Stimulated activated CD4-positive, alpha-beta T cell treated with anti-CD3 and anti-CD28 coated beads, Interleukin-4, amount 100 ng/mL, for 24 hours (primary cell): ENCODE data around the gene PRELID2.
"Not testable (repeated sequence)": the region's sequence is repeated elsewhere in the genome, so short reads cannot be mapped to it uniquely, and the experiment has no call there.

Experiments
- DNase-seq: peaks from one replicate; pipeline ENCODE4 v3.0.0-alpha.2; 2020

The PRELID2 gene

DNA sequence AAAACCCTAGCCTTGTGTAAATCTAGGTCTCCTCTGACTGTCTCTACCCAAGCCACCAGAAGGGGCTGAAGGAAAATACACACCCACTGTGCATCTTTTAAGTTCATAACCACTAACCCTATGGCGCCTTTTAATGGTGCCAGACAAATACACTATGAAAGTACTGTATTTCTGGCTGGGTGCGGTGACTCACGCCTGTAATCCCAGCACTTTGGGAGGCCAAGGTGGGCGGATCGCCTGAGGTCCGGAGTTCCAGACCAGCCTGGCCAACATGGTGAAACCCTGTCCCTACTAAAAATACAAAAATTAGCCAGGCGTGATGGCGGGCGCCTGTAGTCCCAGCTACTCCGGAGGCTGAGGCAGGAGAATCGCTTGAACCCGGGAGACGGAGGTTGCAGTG, 1.1 kb upstream of the PRELID2 start:
- not testable (repeated sequence) for DNase-seq

DNA sequence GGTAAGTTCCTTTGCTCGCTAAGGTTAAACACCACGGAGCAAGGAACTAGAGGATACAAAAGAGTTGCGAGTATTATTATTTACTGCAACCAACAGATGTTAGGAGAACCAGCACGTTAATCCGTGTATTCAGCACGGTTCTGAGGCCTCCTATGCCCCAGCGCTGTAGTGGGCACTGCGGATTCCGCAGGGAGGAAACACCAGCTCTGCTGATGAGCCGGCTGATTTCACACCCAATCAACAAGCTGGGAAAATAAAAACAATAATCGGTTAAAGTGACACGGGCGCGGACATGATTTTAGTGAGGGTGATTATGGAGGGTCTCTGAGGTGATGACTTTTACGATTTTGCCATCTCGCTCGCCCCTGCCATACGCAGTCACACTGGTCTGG, 702 bp upstream of the PRELID2 start:
- no peak for DNase-seq

DNA sequence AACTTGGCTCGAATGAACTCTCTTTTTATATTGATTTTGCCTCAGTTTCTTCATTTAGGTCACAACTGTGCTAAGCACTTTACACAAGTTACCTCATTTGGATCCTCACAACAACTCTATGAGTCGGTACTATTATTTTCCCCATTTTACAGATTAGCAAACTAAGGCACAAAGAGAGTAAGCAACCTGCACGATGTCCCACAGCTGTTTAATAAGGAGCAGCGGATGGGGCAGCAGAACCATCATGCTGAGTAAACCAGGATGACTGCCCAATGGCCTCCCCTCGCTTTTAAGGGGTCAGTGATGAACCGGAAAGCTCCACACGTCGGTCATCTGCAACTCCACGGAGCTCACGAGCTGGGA, 607 bp downstream of the PRELID2 start:
- no peak for DNase-seq

DNA sequence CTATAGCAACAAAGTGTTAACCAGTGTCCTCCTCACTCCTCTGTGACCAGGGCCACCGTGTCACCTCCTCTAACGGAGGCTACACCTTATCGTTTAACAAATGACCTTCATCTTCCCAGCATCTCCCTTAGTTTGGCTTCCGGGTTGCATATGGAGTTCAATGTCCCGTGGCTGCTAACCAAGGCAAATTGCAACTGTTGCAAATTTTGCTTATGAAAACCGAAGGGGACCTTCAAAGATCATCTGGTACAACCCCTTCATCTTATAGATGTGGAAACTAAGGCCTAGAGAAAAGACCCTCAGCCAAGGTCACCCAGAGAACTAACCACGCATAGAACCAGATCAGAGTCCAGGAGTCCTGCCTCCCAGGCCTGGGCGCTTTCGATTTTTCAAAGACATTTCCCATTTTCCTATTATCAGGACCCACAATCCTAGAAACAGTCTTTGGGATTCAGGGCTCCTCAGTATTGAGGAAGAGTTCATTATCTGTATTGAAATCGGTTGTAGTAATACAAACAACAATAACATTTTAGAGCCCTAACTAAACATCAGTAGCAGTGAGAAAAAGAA, 1.4 kb downstream of the PRELID2 start:
- DNase-seq, result no peak

DNA sequence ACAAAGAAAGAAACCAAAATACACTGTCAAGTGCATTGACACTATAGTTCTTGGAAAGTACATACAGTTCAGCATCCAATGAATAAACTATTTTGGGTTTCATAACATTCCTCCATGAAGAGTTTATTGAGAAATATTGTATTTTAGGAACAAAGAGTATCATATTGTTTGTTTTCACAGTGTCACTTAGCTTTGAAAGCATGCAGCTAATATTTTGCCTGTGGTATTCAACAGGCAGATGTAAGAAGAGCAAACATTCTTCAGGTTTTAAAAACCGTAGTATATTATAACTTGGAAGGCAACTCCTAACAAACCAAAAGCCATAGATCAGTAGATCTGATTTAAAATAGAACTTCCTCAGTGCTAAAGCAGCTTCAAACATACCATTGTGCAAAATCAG, 4.5 kb downstream of the PRELID2 start:
- no peak for DNase-seq

DNA sequence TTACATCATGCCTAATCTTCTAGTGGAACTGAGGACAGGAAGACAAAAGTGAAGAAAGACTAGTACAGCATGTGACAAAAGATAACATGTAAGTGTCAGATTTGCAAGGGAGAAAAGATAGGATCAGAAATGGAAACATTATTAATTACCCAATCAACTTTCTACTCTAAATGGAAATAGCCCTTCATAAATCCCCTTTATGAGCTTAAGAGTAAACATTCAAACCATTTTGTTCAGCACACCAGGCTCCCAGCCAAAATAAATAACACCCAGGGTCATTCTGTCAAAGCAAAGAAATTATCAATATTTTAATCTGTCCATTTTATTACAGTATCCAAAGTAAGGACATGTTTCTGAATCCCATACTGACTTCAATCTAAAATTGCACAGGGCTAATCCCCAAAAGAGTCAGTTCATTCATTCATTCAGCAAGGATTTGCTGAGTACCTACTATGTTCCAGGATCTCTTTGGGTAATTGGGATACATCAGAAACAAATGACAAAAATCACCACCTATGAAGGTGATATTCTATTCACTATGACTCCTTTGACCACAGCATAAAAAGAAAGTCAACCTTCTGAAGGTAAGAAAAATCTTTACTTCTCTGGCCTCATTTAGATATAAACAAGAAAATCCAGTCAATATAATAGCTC, 5.3 kb downstream of the PRELID2 start:
- no peak for DNase-seq

DNA sequence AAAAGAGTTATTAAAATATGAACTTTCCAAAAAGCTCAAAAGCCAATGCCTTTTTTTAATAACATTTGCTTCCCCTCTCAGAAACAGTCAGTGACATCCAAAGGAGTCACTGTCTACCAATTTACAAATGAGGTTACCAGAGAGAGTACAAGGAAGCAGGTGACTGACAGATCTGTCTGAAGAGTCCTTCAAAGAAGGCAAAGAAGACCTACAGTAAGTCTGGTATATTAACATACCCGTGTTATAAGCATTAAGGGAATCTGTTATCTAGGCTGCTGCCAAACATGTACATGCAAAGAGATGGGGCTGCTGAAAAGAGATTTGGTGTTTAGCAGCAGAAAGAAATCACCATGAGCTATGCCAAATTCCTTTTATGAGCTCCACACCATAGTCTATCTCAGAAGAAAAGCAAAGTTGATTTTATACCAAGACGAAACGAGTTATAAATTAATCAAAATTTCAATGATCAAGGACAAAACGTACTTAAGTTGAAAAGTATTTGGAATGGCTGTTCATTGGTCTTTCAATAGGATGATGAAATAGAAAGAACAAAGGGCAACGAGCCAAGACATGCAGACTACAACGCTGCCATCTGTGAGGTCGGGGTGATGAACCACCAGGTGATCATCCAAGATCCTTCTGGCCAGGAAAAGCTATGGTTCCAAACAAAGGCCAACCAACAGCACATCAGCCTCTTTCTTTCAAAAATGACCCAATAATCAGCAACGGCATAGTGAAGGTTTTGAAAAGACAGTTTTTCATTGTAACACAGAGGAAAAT, 8.1 kb downstream of the PRELID2 start:
- no peak for DNase-seq

DNA sequence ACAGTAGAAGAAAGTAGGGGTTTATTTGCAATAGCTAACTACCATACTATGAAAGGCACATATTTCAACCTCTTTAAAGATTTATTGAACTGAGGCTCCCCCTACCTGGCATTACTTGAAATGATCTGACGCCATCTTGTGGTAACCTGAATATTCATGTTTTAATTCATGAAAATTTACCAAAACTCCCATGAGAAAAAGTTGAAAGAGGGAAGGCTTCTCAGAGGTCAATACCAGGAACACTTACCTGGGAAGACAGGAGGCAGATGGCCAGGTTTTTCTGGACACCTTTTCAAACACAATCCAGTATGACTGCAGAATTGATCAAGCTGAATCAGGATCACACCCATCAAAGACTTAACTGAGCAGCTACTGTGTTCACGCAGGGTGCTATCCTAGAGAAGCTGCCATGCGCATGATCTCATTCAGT, 9.4 kb downstream of the PRELID2 start:
- no peak for DNase-seq

DNA sequence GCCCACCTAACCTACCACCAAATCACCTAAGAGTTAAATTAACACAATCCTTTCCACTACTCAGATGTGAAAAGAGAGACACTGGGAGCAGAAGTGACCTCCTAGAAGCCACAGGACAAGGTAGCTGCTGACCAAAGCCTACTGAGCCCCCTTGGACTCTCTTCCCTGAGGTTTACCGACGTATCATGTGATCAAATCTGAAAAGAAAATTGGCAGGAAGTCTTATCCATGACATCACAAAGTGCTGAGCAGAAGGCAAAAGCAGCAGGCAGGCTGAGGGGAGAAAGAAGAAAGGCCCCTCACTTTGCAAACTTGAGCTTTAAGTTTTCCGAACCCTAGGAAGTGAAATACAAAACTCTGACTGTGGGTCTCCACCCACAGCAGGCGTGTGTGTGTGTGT, 11.1 kb downstream of the PRELID2 start:
- DNase-seq, result no peak

DNA sequence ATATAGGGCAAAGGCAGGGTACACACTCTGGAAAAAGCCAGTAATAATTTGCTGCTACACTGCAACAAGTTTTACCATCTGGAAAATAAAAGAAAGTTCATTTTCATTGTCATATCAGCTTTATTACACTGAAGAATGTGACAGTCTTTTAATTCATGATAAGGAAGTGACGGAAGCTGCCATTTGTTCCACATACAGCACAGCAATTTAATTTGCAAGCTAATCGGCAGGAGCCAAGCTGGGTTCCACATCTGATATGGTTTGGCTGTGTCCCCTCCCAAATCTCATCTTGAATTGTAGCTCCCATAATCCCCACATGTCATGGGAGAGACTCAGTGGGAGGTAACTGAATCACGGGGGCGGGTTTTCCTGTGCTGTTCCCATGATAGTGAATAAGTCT, 16.5 kb downstream of the PRELID2 start:
- no peak for DNase-seq

DNA sequence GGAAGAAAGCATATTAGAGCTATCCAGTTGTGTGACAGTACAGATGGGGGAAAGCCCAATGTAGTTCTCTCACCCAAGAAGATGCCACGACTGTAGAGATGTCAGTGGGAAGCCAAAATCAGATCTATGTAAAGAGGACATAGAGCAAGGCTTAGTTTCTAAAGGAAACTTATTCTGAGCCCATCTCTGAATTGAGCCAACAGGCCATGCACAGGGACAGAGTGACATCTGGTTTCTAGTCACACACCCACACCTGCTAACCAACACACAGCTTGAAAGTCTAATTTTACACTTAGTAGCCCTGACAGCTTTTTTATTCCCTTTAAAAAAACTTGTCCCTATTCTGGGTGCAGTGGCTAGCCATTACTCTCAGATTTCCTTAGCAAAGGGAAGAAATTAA, 22.3 kb downstream of the PRELID2 start:
- DNase-seq, result no peak

DNA sequence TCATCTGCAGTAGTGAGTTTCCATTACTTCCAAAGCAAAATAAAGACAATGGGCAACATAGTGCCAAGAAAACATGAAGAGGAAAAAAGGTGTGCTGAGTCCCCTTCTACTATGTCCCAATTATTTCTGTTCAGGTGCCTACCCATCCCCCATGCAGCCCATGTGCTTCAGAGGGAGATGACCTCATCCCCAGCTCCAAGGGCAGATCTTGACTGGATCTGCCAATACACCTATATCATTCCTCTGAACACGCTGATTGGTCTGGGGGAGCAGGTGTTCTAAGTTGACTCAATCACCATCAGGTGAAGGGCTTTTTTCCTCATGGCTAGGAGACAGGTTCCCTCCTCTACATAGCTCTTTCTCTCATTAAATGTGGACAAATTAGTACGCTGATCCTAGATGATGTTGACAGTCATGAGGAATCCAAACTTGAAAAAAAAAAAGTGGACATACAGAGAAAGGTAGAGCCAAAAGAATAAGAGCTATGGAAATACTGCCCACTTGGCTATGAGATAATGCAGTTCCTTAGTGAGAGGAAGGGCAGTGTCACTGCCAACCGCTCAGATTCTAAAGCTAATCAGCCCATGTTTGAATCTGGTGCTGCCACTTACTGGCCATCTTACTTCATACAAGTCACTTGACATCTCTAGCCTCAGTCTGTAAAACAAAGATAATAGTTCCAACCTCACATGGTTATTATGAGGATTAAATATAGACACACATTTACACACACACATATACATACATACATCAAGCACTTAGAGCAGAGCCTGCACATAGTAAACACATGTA, 23.1 kb downstream of the PRELID2 start:
- no peak for DNase-seq

DNA sequence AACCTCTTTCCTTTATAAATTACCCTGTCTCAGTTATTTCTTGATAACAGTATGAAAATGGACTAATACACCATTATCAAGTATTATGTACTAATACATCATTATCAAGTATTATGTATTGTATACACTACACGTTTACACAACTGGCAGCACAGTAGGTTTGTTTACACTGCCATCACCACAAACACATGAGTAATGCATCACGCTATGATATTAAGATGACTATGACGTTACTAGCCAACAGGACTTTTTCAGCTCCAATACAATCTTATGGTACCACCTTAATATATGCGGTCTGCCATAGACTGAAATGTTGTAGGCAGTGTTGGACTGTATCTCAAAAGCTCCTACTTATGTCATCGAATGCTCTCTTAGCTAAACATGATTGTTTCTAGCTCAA, 28.2 kb downstream of the PRELID2 start:
- no peak for DNase-seq

DNA sequence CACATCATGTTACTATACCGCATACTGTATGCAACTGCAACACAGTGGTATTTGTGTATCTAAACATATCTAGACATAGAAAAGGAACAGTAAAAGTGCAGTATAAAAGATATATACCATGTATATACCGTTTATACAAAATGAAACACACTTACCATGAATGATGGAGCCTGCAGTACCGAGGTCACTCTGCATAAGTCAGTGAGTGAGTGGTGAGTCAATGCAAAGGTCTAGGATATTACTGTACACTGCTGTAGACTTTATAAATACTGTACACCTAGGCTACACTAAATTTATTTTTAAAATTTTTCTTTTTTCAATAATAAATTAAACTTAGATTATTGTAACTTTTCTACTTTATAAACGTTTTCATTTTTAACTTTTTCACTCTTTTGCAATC, 29.3 kb downstream of the PRELID2 start:
- DNase-seq, result no peak

DNA sequence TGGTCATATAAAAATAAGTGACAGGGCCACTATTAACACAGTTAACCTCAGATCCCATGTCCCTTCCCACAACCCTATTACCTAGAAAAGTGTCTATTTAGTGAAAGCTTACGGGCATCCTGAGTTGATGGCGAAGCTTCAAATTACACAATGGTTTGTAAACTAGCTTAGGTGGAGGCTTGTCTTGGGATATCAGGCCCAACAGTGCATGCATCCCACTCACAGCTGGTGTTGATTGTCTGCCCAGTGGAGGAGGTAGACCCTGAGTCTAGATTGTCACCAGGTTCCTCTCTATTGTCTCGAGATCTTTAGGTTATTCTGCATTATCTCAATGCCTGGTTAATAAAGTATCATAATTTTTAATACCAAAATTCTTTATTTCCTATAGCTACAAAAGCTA, 30.4 kb downstream of the PRELID2 start:
- DNase-seq, result no peak

DNA sequence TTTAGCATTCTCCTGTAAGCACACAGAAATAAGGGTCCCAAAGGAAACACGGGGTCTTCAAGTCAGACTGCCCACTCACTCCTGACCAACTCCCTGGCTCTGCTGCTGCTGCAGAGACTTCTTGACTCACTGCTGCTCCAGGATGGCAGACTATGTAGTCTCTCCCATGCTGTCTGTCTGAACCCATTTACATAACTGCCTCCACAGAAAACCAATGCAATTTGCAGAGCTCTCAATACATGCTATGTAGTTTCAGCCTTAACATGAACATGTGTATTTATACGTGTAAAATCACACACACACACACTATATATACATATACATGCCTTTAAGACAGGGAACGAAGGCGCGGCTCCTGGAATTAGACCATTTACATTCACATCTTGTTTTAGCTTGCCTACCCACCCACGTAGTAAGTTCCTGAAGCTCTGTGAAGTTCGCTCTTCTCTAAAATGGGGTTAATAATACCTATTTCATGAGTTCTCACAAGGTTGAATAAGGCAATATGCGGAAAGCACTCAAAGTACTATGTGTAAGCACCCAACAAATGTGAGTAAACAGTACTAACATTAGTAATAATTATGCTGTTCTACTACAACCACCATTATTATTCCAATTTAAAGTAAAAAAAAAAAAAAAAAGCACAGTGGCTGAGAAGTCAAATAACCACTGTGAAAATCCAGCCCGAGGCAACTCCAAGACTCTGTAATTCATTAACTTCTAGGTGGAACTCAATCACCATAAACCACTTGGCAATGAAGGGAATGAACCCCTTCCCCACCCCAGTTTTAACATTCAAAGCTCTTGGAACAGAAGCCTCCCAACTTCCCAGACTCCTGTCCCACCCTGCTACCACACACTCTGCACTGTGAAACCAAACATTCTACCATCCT, 31.8 kb downstream of the PRELID2 start:
- DNase-seq, result no peak

DNA sequence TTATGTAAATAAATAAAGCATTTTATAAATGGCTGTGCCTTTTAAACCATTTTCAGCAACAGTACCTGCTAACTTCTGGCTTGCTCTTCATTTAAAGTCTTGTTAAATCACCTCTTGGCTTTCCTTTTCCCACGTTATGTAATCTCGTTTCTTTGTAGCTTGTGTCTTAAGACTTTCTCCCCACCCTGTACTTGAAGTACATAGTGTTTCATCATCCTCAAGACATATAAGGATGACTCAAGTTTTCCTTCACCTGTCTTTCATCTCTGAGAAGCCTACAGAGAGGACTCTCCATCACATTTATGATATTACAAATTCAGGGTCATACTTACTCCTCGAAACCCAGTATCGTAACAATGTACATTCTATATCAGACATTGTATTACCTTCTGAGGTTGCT, 33.9 kb downstream of the PRELID2 start:
- DNase-seq, result no peak

DNA sequence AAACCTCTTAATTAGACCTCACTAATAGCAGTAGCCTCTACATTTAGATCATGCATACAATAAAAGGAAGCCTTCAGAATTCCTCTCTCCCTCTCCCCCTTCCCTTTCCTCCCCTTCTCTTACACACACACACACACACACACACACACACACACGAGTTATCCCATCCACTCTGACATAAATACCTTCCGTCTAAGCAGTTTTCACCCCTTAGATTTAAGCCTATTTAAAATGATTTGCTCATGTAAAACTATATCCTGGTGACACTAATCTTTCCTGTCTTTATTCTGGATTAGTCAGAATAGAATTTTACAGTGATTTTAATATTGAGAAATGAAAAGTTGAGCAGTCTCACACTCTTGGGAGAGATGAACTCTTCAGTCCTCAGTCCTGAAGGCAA, 35.0 kb downstream of the PRELID2 start:
- DNase-seq, result no peak

DNA sequence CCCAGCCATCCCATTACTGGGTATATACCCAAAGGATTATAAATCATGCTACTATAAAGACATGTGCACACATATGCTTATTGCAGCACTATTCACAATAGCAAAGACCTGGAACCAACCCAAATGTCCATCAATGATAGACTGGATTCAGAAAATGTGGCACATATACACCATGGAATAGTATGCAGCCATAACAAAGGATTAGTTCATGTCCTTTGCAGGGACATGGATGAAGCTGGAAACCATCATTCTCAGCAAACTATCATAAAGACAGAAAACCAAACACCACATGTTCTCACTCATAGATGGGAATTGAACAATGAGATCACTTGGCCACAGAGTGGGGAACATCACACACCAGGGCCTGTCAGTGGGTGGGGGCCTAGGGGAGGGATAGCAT, 36.6 kb downstream of the PRELID2 start:
- DNase-seq, result not testable (repeated sequence)

DNA sequence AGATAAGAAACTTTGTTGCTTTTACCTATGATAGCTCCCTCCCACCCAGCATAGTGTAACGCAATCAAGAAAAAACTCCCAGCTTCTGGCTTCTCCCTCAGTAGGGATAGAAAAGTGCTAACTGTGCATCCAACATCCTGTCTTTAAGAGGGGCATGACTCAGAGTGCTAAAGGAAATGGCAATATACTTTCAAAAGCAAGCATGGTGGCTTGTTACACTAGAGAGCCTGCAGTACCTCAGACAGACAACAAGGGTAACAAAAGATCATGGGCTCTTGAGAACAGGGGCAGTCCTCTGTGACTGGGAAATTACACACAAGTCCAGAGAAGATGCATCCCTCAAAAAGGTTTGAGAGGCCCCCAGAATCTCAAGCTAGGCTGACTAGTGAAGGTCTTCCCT, 37.8 kb downstream of the PRELID2 start:
- no peak for DNase-seq

DNA sequence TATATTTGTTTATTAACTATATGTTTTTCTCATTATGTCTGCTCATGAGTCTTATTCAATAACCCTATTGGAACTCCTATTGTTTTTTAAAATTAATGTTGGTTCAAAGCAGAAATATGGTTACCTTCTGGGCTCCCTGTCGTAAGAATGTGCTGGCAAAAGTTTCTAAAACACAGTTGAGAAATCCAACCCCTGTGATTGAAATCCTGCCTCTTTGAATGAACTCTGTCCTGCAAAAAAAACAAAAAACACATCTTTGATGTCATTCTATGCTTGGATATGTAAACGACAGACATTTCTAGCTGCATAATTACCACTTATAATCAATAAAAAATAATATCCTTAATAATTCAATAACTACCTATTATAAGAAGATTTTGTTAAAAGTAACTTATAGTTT, 38.8 kb downstream of the PRELID2 start:
- DNase-seq, result no peak

DNA sequence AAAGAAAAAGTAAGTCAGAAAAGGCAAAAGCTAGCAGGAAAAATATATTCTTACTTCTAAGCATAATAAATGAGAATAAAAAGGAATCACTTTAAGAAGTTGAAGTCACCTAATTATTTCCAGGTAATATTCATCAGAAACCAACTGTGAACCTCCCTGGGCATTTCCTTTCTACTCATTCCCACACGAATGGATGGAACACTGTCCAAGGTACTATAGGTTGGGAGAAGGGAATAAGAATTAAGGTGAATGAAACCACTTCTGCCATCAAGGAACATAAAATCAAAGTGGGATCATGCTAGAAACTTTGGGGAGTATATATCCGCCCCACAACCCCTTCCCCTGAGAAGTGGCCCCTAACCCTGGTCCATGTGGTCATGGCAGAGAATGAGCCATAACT, 41.6 kb downstream of the PRELID2 start:
- no peak for DNase-seq

DNA sequence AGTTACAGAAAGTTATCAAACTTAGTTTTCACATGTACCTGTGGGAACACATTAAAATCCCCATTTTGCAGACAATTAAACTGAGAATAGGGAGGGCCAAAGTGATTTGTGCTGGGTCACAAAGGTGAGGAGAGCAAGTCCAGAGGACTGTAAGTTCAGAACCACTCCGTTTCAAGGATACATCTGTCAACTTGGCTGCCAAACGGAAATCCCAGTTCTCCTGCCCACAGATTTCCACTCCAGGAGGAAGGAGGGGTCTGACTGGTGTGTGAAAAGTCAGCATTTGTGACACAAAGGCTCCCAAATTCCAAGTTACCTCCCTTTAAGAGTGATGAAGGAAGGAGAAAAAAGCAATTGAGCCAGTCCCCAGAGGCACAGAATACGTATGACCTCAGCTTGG, 42.3 kb downstream of the PRELID2 start:
- DNase-seq, result no peak
